ENCODE results near the gene ESRRA.

DNA sequence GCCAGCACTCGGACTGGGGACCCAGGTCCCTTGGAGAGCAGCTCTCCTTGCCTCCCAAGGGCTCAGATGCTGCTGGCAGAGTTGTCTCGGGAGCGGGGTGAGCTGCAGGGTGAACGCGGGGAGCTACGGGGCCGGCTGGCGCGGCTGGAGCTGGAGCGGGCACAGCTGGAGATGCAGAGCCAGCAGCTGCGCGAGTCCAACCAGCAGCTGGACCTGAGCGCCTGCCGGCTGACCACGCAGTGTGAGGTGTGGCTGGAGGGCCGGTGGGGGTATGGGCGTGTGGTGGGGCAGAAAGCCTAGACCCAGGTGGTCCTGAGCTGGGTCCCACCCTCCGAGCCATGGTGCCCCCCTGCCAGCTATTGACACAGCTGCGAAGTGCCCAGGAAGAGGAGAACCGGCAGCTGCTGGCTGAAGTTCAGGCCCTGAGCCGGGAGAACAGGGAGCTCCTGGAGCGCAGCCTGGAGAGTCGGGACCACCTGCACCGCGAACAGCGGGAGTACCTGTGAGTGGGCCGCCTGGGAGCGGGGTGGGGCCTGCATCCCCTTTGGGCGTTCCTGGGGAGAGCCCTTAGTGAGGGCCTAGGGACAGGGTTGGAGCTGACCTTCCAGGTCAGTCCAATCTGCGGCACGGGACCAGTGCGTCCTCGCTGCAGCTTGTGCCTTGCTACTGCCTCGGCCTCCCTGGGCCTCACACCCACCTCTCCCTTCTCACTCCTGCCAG lies 47.8 kb downstream of the ESRRA start:
- TF ChIP-seq CTCF (IDR thresholded peaks at IDR 0.05) (no peak), POLR2A (IDR thresholded peaks at IDR 0.05) (no peak)

All from Peyer's patch (tissue), 4 donors.